Measurements from ENCODE around the gene FLYWCH1.

The FLYWCH1 gene

GRCh38 chr16:2987833-2988232 lies 76.1 kb downstream of the FLYWCH1 start:
- DNase-seq: no peak

- no peak for DNase-seq
Observed at GRCh38 chr16:2988590-2989099, 76.9 kb downstream of the FLYWCH1 start.

- no peak for DNase-seq
Observed at GRCh38 chr16:2990891-2991290, 79.2 kb downstream of the FLYWCH1 start.

- DNase-seq: no peak
Observed at GRCh38 chr16:2991566-2992261, 80.0 kb downstream of the FLYWCH1 start.

GRCh38 chr16:2992383-2993081 lies 80.8 kb downstream of the FLYWCH1 start:
- no peak for DNase-seq

- no peak for DNase-seq
Observed at GRCh38 chr16:2996298-2996697, 84.6 kb downstream of the FLYWCH1 start.

GRCh38 chr16:2999929-3000328 lies 88.2 kb downstream of the FLYWCH1 start:
- DNase-seq: no peak

GRCh38 chr16:3000540-3000939 lies 88.8 kb downstream of the FLYWCH1 start:
- DNase-seq: no peak
